Karpas-422 (cell line): ENCODE results near the gene LRRFIP2. TPM values are rescaled to one million over a fixed set of nuclear protein-coding genes. Genes with fewer than 3 reads are reported as not detected.
"Not testable (repeated sequence)": the region's sequence is repeated elsewhere in the genome, so short reads cannot be mapped to it uniquely, and the experiment has no call there.

Source experiments
- DNase-seq: peaks from one replicate; pipeline ENCODE4 v3.0.0-alpha.2; 2015
- H2AFZ ChIP-seq: fragments of 200-600 bp; sonication (generic); 2 replicates; pipeline ENCODE4 v1.6.1; 2014; ENCODE audit warnings: antibody characterized with exemption, low read length, mixed read lengths
- H3K27ac ChIP-seq: fragments of 200-600 bp; sonication (generic); 2 replicates; pipeline ENCODE4 v1.5.1; 2014; ENCODE audit warnings: mild to moderate bottlenecking, low read length, moderate library complexity
- H3K27me3 ChIP-seq: fragments of 200-600 bp; sonication (generic); 2 replicates; pipeline ENCODE4 v1.6.1; 2014; ENCODE audit warnings: low read length, mixed read lengths
- H3K36me3 ChIP-seq: fragments of 200-600 bp; sonication (generic); 2 replicates; pipeline ENCODE4 v1.6.1; 2014; ENCODE audit warnings: low read length, mixed read lengths; ENCODE audit not compliant: insufficient read depth
- H3K4me1 ChIP-seq: fragments of 200-600 bp; sonication (generic); 2 replicates; pipeline ENCODE4 v1.6.1; 2014; ENCODE audit warnings: mild to moderate bottlenecking, low read length, mixed read lengths
- H3K4me2 ChIP-seq: fragments of 200-600 bp; sonication (generic); 2 replicates; pipeline ENCODE4 v1.6.1; 2014; ENCODE audit warnings: low read length, low read depth, mild to moderate bottlenecking; ENCODE audit not compliant: poor library complexity, severe bottlenecking
- H3K4me3 ChIP-seq: fragments of 200-600 bp; sonication (generic); 2 replicates; pipeline ENCODE4 v1.5.1; 2014; ENCODE audit warnings: mild to moderate bottlenecking, antibody characterized with exemption, low read length, mixed read lengths
- H3K79me2 ChIP-seq: fragments of 200-600 bp; sonication (generic); 2 replicates; pipeline ENCODE4 v1.6.1; 2014; ENCODE audit warnings: mild to moderate bottlenecking, low read length, mixed read lengths
- H3K9ac ChIP-seq: fragments of 200-600 bp; sonication (generic); 2 replicates; pipeline ENCODE4 v1.6.0; 2014; ENCODE audit warnings: low read length
- H3K9me2 ChIP-seq: fragments of 200-600 bp; sonication (generic), shearing (Covaris generic); replicated peaks from 2 replicates; pipeline ENCODE4 v1.6.0; 2014; ENCODE audit warnings: mild to moderate bottlenecking, low read length, moderate library complexity; ENCODE audit not compliant: insufficient read depth
- H3K9me3 ChIP-seq: fragments of 300-700, 200-600 bp; sonication (generic); 2 replicates; pipeline ENCODE4 v1.6.1; 2014; ENCODE audit warnings: low read length, mixed read lengths
- H4K20me1 ChIP-seq: fragments of 200-600 bp; sonication (generic); 2 replicates; pipeline ENCODE4 v1.6.1; 2014; ENCODE audit warnings: mild to moderate bottlenecking, antibody characterized with exemption, low read length, low read depth; ENCODE audit not compliant: insufficient read depth
- total RNA-seq: library from RNA; depleted of rRNA; stranded (reverse); fragments of >200 nt; shearing (Covaris generic); gene quantifications from 2 replicates; pipeline ENCODE4 v1.2.3, GENCODE V29; 2014; ENCODE audit warnings: low replicate concordance

The LRRFIP2 gene
- total RNA-seq, 1 experiment from 2014 or later = 45.5 TPM

- Histone ChIP-seq H3K4me3 (no peak overlapping the region), H3K4me1 (peaks cover 22% of the 10 kb centered on the region), H4K20me1 (0 out of 2 replicates have a peak, but pooled peaks cover 7% of the 10 kb centered on the region), H3K9me3 (no peaks in the 10 kb centered on the region), H3K4me2 (no peak overlapping the region), H3K36me3 (peaks cover 32% of the 10 kb centered on the region), H3K27me3 (no peaks in the 10 kb centered on the region), H3K27ac (no peak overlapping the region), H2AFZ (no peak overlapping the region), H3K79me2 (no peaks in the 10 kb centered on the region), H3K9me2 (no peaks in the 10 kb centered on the region), H3K9ac (no peak overlapping the region)
- no peak for DNase-seq
Observed at GRCh38 chr3:37053753-37054152, 120.6 kb downstream of the LRRFIP2 start.

- Histone ChIP-seq H2AFZ (no peak overlapping the region), H3K27ac (no peak overlapping the region), H3K36me3 (peaks cover 37% of the 10 kb centered on the region), H3K9me2 (no peaks in the 10 kb centered on the region), H4K20me1 (0 out of 2 replicates have a peak, but pooled peaks cover 7% of the 10 kb centered on the region), H3K4me3 (no peak overlapping the region), H3K4me2 (no peak overlapping the region), H3K9me3 (no peaks in the 10 kb centered on the region), H3K79me2 (no peaks in the 10 kb centered on the region), H3K9ac (no peak overlapping the region), H3K4me1 (peaks cover 22% of the 10 kb centered on the region), H3K27me3 (no peaks in the 10 kb centered on the region)
- DNase-seq = no peak
Observed at GRCh38 chr3:37053337-37053736, 121.0 kb downstream of the LRRFIP2 start.

GRCh38 chr3:37052860-37053259 lies 121.5 kb downstream of the LRRFIP2 start:
- Histone ChIP-seq H3K79me2 (no peaks in the 10 kb centered on the region), H3K27me3 (no peaks in the 10 kb centered on the region), H3K9ac (no peak overlapping the region), H3K4me2 (no peak overlapping the region), H3K27ac (no peak overlapping the region), H3K9me3 (no peaks in the 10 kb centered on the region), H3K4me1 (peaks cover 22% of the 10 kb centered on the region), H3K9me2 (no peaks in the 10 kb centered on the region), H4K20me1 (0 out of 2 replicates have a peak, but pooled peaks cover 7% of the 10 kb centered on the region), H2AFZ (no peak overlapping the region), H3K4me3 (no peak overlapping the region), H3K36me3 (peaks cover 40% of the 10 kb centered on the region)
- DNase-seq = no peak

GRCh38 chr3:37050282-37050681 lies 124.1 kb downstream of the LRRFIP2 start:
- DNase-seq = no peak
- Histone ChIP-seq H3K79me2 (no peaks in the 10 kb centered on the region), H3K4me2 (no peak overlapping the region), H3K9me2 (no peaks in the 10 kb centered on the region), H4K20me1 (0 out of 2 replicates have a peak, but pooled peaks cover 7% of the 10 kb centered on the region), H2AFZ (no peak overlapping the region), H3K9me3 (no peaks in the 10 kb centered on the region), H3K9ac (no peak overlapping the region), H3K4me1 (peaks cover 19% of the 10 kb centered on the region), H3K36me3 (peaks cover 45% of the 10 kb centered on the region), H3K27me3 (no peaks in the 10 kb centered on the region), H3K4me3 (no peak overlapping the region), H3K27ac (no peak overlapping the region)

- H3K27me3 ChIP-seq, H3K4me2 ChIP-seq, H2AFZ ChIP-seq, H3K9me2 ChIP-seq, H3K4me3 ChIP-seq, H3K4me1 ChIP-seq, H3K79me2 ChIP-seq, H3K27ac ChIP-seq, H3K9ac ChIP-seq, H4K20me1 ChIP-seq, H3K9me3 ChIP-seq, DNase-seq: not testable (repeated sequence)
- H3K36me3 ChIP-seq = peaks cover 36% of the 10 kb centered on the region; the same call in 1 of the 2 replicates
Observed at GRCh38 chr3:37042712-37043111, 131.7 kb downstream of the LRRFIP2 start.

GRCh38 chr3:37041546-37042195 lies 132.7 kb downstream of the LRRFIP2 start:
- no peaks in the 10 kb centered on the region for H3K27me3 ChIP-seq
- H2AFZ ChIP-seq = no peak overlapping the region
- H3K4me2 ChIP-seq = no peak overlapping the region
- H3K4me1 ChIP-seq = no peaks in the 10 kb centered on the region
- DNase-seq = no peak
- H4K20me1 ChIP-seq = no peaks in the 10 kb centered on the region
- H3K27ac ChIP-seq = no peak overlapping the region
- no peak overlapping the region for H3K4me3 ChIP-seq
- no peaks in the 10 kb centered on the region for H3K79me2 ChIP-seq
- H3K9ac ChIP-seq = no peak overlapping the region
- no peaks in the 10 kb centered on the region for H3K9me3 ChIP-seq
- H3K36me3 ChIP-seq = peaks cover 36% of the 10 kb centered on the region
- H3K9me2 ChIP-seq = no peaks in the 10 kb centered on the region

GRCh38 chr3:37040231-37040630 lies 134.2 kb downstream of the LRRFIP2 start:
- H3K4me3 ChIP-seq = no peak overlapping the region
- no peak overlapping the region for H3K27ac ChIP-seq
- H4K20me1 ChIP-seq = no peaks in the 10 kb centered on the region
- H3K79me2 ChIP-seq = peaks cover under 1% of the 10 kb centered on the region; the same call in 1 of the 2 replicates
- H3K36me3 ChIP-seq = peaks cover 46% of the 10 kb centered on the region
- H3K9ac ChIP-seq = no peak overlapping the region
- no peaks in the 10 kb centered on the region for H3K4me1 ChIP-seq
- H2AFZ ChIP-seq = no peak overlapping the region
- no peak overlapping the region for H3K4me2 ChIP-seq
- H3K27me3 ChIP-seq = no peaks in the 10 kb centered on the region
- H3K9me2 ChIP-seq = no peaks in the 10 kb centered on the region
- no peak for DNase-seq
- peaks cover 10% of the 10 kb centered on the region; the same call in 1 of the 2 replicates for H3K9me3 ChIP-seq

GRCh38 chr3:37039161-37039846 lies 135.1 kb downstream of the LRRFIP2 start:
- Histone ChIP-seq H3K79me2 (peaks cover 5% of the 10 kb centered on the region; the same call in 1 of the 2 replicates), H3K27me3 (no peaks in the 10 kb centered on the region), H3K9ac (no peak overlapping the region), H3K9me3 (peaks cover 15% of the 10 kb centered on the region; the same call in 1 of the 2 replicates), H3K4me2 (no peak overlapping the region), H3K36me3 (peaks cover 52% of the 10 kb centered on the region), H2AFZ (no peak overlapping the region), H3K27ac (no peak overlapping the region), H4K20me1 (no peaks in the 10 kb centered on the region), H3K9me2 (no peaks in the 10 kb centered on the region), H3K4me3 (no peak overlapping the region), H3K4me1 (no peaks in the 10 kb centered on the region)
- no peak for DNase-seq
